HG03060 (cell line): ENCODE measurements around the gene PLXNA4.

Experiments used
- ATAC-seq: cut with Tn5 transposase; IDR thresholded peaks from one replicate; pipeline ENCODE4 v1.9.1; 2021; ENCODE audit warnings: low read depth, moderate number of reproducible peaks; ENCODE audit not compliant: unreplicated experiment

The PLXNA4 gene

DNA sequence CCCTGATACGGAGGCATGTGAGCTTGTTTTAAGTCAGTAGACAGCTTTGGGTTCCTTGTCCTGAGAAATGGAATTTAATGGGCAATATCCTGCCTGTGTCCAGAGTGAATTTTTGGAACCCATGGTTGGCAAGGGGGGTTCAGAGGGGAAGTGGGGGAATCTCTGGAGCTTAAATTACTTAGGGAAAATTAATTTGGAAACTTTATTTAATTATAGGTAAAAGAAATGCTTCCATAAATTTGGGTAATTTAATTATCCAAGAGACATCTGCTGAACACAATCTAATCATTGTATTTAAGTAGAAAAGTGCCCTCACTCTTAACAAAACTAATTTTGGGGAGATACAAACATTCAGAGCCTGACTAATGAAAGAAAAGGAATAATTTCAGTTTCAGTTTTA lies 99.7 kb downstream of the PLXNA4 start:
- ATAC-seq: no peak

DNA sequence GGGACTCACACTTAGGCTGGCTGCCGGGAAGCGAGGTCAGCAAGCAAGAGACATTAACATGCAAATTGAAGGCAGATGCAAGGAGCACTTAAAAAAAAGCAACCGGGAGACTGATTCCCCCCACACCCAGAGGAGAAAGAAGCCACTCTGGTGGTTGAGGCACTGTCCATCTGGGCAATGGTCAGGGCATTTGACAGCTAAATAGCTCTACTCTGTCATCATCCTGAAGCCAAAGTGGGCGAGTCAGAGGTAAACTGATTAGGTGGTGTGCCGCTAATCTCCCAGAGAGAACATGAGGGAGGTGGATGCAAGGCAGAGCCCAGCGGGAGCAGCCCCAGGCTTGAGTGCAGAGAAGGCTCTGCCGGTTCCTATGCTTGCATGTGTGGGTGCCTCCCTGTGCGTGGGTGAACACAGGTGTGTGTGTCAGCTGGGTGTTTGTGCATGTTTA lies 100.6 kb downstream of the PLXNA4 start:
- ATAC-seq: no peak

DNA sequence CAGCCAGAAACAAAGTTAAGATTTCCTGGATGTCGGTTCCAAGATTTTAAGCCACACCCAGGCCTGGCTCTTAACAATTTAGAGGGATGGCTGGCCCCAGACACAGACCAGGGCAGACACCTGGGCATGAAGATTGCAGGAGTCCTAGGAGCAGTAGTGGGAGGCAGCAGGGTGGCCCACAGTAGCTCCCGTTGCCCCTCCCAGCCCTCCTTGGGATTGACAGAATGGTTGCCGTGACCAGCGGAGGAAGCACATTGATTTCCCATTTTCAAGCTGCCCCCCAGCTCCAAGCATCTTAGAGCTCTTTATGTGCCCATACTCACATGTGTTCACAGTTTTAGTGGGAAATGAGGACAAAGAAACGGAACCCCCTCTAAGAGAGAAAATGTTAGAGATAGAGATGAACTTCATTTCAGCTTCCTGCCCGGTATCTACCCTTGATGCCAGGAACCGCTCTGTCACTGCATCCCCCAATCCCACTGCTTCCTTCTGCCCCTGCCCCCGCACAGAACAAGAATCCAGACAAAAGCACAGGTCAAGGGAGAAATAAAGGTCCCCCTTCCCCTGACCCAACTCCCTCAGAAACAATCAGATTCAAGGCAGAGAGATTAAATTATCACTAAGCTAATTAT lies 101.1 kb downstream of the PLXNA4 start:
- no peak for ATAC-seq

DNA sequence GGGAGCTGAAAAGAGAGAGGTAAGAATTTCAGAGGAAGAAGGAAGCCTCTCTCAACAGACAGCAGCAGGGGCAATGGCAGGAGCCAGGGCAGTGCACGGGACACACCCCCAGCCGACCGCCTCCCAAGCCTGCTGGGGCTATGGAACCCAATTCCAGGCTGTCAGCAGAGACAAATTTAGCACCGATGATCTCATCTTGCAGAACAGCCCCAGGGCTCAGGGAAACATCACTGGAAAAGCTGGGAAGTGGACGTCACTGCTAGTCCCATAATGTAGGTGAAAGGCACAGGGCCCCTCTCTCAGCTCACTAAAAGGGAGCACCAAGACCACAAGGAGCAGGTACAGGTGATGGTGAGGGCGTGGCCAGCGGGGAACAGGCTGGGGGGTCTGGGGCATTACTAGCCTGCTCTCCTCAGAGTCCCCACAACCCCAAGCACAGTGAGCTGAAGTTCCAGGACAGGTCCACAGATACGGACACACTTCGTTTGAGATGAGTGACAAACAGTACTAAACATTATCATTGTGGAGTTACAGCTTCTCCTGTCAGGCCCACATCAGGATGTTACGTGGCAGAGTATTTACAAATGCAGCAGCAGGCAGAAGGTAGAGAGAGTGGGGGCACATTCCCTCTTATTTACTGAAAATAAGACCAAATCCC lies 103.7 kb downstream of the PLXNA4 start:
- ATAC-seq: no peak

DNA sequence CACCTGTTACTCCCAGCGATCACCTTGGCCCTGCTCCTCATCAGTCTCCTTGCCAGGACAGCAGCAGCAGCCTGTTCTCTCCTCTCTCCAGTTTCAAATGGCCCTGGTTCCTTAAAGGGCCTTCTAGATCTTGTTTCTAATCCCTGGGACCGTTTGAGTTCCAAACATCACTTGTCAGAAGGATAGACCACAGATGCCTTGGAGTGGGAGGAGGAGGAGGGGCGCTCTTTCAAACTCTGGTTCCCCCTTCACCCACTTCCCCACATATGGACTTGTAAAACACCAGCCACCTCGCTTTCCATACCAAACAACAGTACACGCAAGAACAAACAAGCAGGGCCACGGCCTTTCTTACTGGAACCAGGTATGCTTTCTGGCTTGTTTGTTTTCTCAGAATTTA lies 104.8 kb downstream of the PLXNA4 start:
- ATAC-seq: no peak

DNA sequence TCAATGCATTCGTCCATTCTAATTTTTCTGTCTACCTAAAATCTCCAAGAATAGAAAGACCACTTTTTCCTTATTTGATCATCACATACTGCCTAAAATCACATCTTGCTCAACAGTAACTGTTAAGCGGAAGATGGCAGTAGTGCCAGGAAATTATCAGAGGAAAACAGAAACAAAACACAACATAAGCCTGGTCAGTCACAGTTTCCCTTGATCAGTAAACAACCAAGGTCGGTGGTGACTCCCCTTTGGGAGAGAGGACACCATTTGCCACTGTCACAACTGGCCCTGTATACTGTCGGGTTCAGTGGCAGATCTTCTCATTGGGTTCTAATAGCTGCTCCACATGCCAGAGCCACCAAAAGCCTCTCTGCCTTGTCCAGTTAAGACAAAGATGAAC lies 106.6 kb downstream of the PLXNA4 start:
- ATAC-seq: no peak

DNA sequence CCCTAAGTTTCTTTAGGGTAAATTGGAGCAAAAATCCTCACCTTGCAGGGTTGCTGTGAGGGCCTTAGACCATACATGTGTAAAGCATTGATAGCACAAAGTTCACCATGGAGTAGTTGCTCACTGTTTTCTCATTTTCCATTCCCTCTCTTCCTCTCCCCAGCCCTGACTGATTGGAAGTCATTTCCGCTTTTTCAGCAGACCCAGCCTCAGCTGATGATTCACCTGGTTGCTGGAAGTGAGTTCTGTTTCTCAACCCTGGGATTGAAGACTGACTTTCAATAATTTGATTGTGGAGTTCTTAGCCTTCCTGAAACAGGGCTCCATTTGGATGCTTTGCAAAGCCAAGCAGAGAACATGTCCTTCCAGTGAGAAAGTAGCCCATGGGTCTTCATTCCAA lies 107.0 kb downstream of the PLXNA4 start:
- no peak for ATAC-seq

DNA sequence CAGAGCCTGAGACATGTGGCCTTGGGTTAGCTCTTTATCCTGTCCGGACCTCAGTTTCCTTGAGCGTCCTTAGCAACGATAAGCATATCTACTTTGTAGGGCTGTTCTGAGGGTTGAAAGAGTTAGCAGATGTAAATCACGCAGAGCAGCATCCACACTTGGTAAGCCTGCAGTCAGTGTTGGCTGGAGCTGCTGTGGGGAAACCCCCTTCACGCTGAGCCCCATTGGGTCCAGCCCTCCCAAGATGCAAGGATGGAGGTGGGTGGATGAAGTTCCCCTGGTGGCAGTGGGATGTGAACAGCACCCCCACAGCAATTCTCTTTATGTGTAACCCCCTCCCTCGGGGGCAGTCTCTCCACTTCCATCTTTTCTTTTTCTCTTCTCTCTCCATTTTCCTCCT lies 109.9 kb downstream of the PLXNA4 start:
- ATAC-seq: no peak

DNA sequence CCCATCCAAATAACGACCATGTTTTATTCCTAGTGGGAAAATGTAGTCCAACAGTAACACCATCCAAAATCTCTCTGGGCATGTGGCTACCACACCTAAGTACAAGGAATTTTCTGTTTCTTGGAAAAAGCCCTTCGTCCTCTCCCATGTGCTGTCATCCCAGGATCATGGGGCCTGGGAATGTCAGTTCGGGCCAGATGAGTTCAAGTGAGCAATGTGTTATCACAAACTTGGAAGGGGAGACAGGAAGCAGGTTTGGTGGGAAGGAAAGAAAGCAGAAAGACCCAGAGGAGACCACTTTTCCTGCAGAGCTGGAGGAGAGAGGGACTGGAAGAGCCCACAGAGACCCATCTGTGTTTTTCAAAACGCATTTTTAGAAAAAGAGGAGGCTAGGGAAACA lies 110.8 kb downstream of the PLXNA4 start:
- ATAC-seq: no peak

DNA sequence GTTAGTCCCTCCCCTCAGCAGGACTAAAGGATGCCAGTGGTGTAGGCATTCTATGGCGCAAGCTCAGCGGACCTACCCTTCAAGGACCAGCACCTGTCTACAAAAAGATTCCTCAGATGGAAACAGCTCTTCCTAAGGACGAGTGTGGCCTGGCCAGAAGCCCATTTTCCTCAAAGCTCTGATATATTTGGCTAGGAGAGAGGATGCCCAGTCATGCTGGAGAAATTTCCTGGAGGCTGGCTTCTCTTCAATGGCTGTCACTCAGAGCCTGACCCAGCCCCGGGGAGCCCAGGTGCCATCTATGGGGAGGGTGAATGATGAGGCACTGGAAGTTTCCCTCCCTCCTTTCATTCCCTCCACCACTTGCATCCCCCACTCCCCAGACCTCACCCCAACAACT lies 111.5 kb downstream of the PLXNA4 start:
- no peak for ATAC-seq

DNA sequence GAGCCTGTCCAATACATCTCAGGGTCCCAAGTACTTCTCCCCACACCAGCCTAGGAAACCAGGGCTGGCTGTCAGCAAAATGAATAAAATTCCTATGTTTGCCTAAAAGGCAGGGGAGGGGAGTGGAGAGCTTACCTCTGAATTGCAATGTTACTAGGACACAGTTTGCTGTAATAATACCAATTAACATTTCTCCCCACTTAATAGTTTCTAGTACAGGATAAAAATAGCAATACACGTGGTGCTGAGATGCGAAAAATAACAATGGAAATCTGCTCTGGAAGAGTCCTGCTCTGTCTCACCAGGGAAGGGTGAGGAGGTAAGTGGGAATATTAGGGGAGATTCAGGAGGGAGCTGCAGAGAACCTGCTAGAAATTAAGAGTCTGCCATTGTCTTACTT lies 112.3 kb downstream of the PLXNA4 start:
- no peak for ATAC-seq

DNA sequence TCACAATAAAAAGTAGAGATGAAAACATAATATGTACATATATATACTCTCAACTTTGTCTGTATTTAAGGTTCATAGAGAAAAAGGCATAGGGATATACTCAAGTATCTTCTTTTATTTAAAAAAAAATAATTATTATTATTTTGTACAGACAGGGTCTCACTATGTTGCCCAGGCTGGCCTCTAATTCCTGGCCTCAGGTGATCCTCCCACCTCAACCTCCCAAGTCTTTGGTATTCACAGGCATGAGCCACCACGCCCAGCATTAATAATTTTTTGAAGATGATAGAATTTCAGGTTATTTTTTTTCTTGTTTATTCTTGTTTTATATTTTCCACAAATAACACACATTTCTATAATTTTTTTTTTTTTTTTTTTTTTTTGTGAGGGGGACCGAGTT lies 113.8 kb downstream of the PLXNA4 start:
- no peak for ATAC-seq

DNA sequence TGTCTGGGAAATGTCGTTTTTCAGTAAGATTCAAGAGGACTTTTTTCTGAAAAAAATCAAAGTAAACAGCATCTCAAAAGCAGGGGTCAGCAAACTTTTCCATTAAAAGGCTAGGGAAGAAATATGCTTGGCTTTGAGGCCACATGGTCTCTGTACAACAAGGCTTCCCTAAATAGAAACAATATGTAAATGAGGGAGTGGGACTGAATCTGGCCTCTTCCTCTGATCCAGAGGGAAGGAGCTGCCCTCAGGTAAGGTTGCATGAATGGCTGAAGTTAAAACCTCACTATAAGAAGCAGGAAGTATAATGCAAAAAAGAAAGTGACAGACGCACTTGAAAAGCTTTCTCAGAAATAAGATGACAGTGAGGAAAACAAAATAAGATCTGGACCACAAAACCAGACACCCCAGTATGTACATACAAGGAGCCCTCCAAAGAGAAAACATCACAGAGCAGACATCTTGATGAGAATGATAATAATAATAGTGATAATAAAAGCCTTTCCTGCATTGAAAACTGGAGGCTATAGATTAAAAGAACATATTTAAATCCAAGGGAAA lies 115.2 kb downstream of the PLXNA4 start:
- no peak for ATAC-seq

DNA sequence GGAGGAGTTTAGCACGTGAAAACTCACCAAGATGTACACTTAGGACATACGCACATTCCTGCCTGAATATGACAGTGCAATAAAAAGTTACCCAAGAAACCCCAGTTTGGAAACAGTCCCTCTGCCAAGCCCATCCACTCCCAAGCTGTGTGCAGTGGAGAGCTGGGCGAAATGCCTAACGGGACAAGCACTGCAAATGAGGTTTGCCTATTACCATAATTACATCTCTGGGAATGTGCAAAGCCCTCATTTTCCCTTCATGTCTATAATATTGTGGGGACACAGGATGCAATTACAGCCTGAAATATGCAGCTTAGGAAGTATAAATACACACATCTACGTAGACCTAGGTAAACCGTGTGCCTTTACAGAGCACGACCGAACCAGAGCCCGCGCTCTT lies 117.5 kb downstream of the PLXNA4 start:
- no peak for ATAC-seq

DNA sequence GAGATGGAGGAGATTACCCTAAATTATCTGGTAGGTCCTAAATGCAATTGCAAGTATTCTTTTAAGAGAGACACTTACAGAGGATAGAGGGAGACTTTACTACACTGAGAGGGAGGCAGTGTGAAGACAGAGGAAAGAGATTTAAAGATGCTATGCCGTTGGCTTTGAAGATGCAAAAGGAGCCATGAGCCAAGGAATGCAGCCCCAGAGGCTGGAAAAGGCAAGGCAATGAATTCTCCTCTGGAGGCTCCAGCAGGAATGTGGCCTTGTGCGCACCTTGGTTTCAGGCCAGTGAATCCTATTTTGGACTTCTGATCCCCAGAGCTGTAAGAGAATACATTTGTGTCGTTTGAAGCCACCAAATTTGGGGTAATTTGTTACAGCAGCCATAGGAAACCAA lies 118.6 kb downstream of the PLXNA4 start:
- ATAC-seq: no peak

DNA sequence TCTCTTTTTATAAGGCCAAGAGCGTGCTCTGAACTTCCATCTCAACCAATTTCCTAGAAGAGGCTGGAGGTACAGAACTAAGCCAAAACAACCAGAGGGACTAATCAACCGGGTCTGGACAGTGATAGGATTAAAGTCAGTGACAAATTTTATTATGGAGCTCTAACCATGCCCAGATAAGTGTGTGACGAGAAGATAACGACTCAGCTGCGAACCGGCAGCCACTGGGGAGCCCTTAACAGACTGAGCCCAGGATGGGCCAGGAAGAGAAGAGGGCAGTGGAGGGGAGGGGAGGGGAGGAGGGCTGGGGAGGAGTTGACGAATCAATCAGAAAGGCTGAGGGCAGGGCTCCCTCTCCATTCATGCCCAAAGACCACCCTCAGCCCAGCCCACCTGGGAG lies 119.9 kb downstream of the PLXNA4 start:
- no peak for ATAC-seq

DNA sequence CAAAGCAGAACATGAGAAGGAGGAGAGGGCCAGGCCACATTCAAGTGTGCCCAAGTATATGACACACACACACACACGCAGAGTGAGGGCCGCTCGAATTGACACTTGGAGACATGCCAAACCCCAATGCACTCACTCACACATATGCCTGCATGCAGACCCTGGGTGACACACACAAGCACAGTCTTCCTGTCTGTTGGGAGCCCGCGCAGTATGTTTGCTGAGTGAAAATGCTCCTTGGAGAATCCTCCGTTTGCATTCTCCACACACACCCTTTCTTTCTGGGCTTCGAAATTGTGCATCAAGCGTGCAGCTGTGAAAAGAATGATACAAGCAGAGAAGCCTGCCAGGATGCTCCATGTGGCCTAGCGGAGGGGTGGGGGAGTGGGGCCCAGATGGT lies 120.9 kb downstream of the PLXNA4 start:
- ATAC-seq: no peak

DNA sequence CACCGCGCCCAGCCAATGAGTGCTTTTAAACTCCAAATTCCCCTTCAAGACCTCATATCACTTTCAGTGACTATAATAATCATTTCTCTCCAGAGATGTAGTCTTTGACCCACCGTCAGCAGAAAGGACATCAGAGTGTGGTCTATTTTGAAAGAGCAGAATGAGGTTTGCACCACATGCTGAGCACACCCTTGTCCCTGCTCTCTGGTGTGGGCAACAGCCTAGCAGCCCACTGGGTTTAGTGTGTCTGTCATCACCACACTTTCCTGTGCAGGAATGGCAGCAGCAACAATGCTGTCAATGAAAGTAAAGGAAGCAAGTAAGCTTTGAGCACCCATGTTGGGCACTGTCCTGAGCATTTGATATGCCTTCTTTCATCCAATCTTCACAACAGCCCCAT lies 122.4 kb downstream of the PLXNA4 start:
- no peak for ATAC-seq

DNA sequence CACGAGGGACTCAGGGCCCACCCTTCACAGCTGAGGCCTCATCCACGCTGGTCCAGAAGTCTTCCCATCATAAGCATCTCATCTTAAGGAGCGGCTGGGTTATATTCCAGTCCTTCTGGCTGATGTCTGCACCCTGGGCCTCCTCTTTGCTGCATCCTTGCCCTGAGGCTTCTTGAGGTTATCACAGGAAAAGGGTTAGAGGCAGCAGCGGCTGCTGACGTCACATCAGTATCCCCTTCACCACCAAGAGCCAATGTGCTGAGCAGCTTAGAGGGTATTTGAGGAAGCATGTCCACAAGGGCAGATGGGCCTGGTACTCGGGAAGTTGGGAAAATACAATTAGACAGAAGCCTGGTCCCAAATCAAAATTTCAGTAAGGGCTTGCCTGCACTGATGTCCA lies 125.1 kb downstream of the PLXNA4 start:
- ATAC-seq: no peak

DNA sequence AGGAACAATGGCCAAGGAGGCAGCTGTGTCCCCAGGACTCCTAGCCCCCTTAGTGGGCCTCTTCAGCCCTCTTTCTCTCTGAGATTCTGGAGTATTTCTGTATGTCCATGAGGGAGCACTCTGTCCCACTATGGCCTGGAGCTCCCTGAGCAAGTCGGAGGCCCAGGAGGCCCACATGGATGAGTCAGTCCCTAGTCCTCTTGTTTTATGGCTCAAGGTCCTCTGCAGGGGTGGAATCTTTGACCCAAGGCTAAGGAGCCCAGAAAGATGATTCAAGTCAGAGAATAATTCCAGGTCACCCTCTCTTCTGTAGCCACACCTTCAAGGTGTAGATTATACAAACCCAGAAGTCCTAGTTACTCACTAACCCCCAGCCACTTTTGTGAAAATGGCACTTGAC lies 125.6 kb downstream of the PLXNA4 start:
- no peak for ATAC-seq

DNA sequence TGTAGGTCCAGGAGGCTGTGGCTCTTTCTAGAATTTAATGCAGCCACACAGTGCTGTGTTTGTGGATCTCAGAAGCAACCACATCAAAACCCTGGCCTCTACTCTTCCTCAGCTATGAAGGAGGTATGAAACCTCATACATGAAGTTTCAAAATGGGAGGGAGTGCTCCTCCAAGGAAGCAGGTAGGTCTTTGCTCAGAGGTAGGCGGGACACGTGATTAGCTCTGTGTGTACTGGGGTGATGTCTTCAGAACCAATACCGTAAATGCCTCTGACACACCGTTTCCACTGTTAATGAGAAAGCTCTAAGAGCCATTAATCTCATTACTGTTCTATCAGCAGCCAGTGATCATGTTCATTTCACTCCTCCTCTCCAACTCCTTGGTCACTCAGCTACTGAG lies 126.1 kb downstream of the PLXNA4 start:
- ATAC-seq: no peak

DNA sequence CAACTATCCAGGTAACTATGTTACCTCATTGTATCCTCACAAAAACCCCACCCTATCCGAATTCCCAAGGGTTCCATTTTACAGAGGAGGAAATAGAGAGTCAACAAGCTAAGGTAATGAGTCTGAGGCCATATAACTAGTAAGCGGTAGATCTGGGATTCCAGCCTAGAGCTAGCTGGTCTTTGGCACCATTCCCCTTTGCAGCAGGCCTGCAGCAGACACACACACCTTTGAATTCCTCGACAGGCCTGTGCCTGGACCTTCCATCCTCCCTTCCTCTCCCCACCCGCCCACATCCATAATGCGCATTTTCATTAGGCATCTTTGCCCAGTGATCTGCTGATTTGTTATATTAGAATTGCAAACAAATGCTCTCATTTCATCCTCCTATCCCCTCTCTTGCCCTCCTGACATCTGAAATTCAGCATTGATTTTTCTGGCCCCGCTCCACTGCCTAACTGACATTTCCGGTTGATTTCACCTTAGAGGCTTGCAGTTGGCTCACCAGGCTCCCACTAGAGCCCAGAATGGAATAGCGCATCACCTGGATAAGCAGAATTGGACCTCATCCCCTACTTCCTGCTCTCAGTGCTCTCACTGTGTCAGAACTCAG lies 129.5 kb downstream of the PLXNA4 start:
- ATAC-seq: no peak
